Measurements from ENCODE around the gene CCDC91.
A peak's percentile ranks its signal among the peaks of the same experiment; 100 is the strongest.
"Not testable (repeated sequence)": the region's sequence is repeated elsewhere in the genome, so short reads cannot be mapped to it uniquely, and the experiment has no call there.

Gene CCDC91

GRCh38 chr12:28476206-28476605 lies 285.9 kb downstream of the CCDC91 start:
- not testable (repeated sequence) for DNase-seq

- not testable (repeated sequence) for DNase-seq
These were observed 288.8 kb downstream of the CCDC91 start for GRCh38 chr12:28479097-28479496.

DNA sequence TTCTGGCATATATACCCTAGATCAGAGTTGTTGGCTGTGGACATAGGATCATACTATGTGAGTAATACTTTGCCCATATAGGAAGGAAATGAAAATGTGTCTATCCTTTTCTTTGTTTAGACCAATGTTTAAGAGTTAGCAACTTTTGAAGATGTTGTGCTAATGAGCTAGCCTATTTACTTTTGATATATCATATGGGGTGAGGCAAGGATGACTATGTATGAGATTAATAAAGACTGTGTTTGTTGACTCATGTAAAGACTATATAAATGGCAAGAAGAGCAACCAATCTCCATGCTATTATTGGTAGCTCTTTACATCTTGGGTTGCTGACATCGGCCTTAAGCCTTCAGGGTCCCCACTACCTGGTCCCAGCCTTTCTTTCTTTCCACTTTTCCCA lies 289.4 kb downstream of the CCDC91 start:
- no peak for DNase-seq

DNA sequence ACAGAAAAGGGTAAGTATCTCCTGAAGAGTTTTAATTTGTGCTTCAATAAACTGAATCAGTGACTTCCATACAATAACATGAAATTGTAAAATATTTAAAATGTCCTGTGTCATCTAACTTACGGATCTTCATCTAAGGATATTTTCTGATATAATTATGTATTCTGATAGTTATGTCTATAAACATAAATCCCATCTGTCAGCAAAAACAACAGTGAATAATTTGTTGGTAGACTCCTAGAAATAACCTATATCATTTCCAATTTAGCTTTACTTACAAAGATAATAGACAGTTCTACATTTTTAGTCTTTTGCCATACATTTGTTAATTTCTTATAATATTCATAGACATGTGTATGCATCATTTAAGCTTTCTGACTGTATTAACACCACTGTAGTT lies 293.9 kb downstream of the CCDC91 start:
- DNase-seq, result no peak

DNA sequence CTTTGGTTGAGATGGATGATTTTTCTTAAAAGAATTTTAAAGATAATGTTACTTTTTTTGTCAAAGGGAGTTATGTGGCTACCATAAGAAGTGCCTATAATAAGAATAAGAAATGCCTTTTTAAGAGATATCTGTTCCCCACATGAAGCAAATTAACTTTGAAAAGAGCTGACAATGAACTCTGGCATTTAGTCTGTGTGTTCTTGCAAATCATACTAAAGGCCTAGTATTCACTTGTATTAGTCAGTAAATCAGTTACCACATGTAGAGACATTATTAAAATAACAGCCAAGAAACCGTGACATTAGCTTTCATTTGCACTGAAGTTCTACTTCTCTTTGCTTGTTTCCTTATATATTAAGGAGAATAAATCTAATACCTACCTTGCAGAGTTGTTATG lies 296.3 kb downstream of the CCDC91 start:
- DNase-seq, result no peak

DNA sequence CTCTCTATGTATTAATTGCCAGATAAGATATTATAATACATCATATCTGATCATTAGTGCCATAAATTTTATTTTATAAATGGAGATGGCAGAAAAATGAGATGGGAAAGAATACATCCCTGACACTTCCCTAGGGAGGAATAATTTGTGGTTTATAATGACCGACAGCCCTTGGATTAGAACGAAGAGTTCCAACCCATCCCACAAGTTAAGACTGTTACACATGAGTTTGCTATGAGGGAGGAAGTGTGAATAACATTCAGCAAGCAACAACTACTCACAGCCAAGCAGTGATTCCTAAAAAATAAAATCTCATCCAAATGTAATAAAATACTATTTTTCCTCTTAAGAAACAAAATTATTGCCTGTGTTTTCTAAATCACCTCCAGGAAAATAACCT lies 299.0 kb downstream of the CCDC91 start:
- DNase-seq, result no peak

- DNase-seq, result no peak
These were observed 307.7 kb downstream of the CCDC91 start for GRCh38 chr12:28497889-28498411.

GRCh38 chr12:28498850-28499249 lies 308.6 kb downstream of the CCDC91 start:
- DNase-seq, result no peak

GRCh38 chr12:28500373-28501024 lies 310.2 kb downstream of the CCDC91 start:
- DNase-seq, result no peak

GRCh38 chr12:28506271-28506670 lies 316.0 kb downstream of the CCDC91 start:
- DNase-seq, result no peak

- DNase-seq, result no peak
These were observed 316.8 kb downstream of the CCDC91 start for GRCh38 chr12:28507033-28507432.

GRCh38 chr12:28507867-28508266 lies 317.6 kb downstream of the CCDC91 start:
- no peak for DNase-seq

DNA sequence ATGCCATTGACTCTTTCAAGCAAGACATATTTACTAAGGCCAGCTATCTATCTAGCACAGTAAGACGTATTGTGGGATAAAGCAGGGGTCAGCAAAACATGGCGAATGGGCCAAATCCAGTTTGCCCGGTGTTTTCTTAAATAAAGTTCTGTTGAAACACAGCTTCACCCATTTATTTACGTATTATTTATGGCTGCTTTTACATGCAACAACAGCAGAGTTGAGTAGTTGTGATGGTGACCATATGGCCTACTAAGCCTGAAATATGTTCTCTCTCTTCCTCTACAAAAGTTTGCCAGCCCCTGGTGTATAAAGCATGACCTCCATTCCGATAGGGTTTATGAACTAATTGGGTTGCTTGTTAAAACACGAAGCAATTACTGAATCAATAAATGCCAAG lies 322.1 kb downstream of the CCDC91 start:
- no peak for DNase-seq

- DNase-seq, result no peak
These were observed 322.6 kb downstream of the CCDC91 start for GRCh38 chr12:28512876-28513275.

GRCh38 chr12:28513983-28514382 lies 323.7 kb downstream of the CCDC91 start:
- DNase-seq, result no peak

GRCh38 chr12:28517101-28517500 lies 326.8 kb downstream of the CCDC91 start:
- DNase-seq, result peak; percentile 39

GRCh38 chr12:28527631-28528249 lies 337.5 kb downstream of the CCDC91 start:
- DNase-seq, result no peak

- DNase-seq, result no peak
These were observed 345.0 kb downstream of the CCDC91 start for GRCh38 chr12:28535216-28535615.

DNA sequence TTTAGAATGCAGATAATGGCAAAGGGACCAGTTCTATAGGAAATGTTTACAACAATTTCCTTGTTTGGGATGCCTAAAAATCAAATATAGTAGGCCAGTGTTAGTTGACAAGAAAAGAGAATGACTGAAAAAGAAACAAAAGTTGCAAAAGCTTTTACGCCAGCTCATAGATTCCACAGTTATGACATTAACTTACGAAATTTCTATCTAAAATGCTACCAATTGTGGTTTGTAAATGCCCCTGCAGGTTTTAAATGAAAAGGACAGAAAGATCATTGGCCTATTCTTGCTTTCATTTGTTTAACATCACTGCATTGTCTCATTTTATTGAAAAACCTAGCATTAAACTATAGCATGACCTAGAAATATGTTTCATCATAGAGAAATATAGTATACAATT lies 345.8 kb downstream of the CCDC91 start:
- no peak for DNase-seq

DNA sequence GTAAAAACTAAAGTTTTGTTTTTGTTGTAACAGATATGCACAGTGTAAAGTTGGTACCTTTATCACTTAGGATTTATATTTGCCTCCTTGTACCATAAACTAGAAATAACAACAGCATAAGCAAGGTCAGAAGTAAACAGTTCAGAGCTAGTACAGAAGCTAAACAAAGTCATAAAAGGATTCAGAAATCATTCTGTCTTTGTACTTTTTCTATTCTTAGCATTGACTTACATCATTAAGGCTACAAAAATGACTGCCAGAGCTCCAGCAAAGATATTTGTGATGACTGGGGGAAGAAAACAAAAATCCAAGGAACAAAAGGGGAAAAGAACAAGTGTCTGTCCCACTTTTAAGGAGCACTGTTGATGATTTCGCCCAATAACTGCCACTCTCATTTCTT lies 347.2 kb downstream of the CCDC91 start:
- DNase-seq, result no peak

- DNase-seq, result no peak
These were observed 349.6 kb downstream of the CCDC91 start for GRCh38 chr12:28539691-28540323.

DNA sequence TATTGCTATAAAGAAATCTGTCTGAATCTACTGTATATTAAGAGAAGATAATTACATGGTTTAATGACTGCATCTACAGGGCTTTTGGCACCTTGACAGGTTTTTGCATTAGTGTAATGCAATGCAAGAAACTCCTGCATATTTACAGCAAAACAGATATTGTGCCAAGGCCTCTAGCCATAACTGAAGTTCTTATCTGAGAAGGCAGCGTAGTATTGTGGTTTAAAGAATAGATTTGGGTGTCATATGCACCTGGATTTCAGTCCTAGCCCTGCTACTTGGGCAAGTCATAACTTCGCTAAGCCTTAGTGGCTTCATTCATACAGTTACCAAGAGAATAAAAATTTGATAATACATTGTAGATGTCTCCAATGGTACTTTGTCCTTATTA lies 350.1 kb downstream of the CCDC91 start:
- peak; percentile 7 for DNase-seq

GRCh38 chr12:28543021-28543890 lies 353.0 kb downstream of the CCDC91 start:
- DNase-seq, result no peak
